Measurements from ENCODE around the gene RNLS.

RNLS gene

GRCh38 chr10:88256886-88257285, 326.2 kb downstream of the RNLS start:
- no peak for DNase-seq (ENCODE audit: low read depth in 2 of 2)

GRCh38 chr10:88256013-88256680, 327.0 kb downstream of the RNLS start:
- no peak for DNase-seq (ENCODE audit: low read depth in 2 of 2)

- no peak for DNase-seq (ENCODE audit: low read depth in 2 of 2)
These were observed 329.0 kb downstream of the RNLS start for GRCh38 chr10:88254091-88254490.

DNA sequence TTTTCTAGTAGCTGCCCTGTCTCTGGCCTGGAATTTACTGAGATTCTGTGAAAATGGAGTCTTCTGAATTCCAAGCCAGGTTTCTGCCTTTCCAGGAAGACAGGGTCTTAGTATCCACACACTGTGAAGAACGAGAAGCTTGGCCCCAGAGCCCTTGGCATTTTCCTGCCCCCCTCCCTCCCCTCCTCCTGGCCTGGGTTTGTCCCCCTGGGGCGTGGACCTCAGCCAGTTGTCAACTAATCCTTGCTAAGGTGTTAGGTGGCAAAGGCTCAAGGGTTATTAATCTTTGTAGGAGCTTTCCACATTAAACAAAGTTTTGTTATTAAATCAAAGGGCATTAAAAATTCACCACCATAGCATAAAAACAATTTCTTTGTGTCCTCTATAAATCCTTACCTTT, 329.5 kb downstream of the RNLS start:
- no peak for DNase-seq (ENCODE audit: low read depth in 2 of 2)

DNA sequence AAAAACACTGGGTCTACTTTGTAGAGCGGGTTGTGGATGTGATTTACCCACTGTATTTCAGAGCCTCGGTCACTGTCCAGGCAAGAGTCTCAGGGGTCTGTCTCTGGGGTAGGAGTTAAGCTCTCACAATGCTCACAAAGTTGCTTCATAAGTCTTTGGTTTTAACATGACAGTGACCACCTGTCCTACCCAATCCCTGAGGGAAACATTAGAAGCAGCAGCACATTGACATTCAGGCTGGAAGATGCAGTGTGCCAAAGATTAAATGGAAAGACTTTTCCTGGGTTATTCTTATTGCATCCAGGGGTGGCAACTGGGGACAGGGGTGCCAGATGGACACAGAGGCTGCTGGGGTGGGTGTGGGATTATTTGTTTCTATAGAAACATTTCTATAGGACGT, 330.0 kb downstream of the RNLS start:
- DNase-seq (ENCODE audit: low read depth in 2 of 2) = no peak

GRCh38 chr10:88249450-88249849, 333.7 kb downstream of the RNLS start:
- no peak for DNase-seq (ENCODE audit: low read depth in 2 of 2)

GRCh38 chr10:88246675-88247074, 336.4 kb downstream of the RNLS start:
- DNase-seq (ENCODE audit: low read depth in 2 of 2) = no peak

DNA sequence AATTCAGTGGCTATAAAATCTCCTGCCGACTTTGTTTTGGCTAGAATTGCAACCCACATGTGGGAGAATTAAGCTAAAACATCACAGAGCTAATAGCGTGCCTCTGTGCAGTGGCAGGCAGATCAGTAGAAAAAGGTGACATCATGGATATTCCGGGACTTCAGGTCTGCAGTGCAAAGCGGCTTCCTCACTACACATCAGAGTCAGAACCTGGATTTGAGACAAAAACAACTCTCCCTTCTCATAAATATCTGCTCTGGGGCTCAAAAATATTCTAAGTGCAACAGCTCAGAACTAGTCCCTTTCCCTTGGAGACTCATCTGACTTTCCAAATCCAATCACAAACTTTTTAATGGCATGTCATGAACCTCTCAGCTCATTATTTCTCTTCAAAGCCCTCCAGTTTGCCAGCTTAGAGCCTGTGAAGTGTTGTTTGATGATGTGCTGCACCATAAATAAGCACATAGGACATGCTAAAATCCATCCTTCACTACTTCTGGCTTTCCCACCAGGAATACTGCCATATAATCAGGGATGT, 337.1 kb downstream of the RNLS start:
- DNase-seq (ENCODE audit: low read depth in 2 of 2) = no peak

DNA sequence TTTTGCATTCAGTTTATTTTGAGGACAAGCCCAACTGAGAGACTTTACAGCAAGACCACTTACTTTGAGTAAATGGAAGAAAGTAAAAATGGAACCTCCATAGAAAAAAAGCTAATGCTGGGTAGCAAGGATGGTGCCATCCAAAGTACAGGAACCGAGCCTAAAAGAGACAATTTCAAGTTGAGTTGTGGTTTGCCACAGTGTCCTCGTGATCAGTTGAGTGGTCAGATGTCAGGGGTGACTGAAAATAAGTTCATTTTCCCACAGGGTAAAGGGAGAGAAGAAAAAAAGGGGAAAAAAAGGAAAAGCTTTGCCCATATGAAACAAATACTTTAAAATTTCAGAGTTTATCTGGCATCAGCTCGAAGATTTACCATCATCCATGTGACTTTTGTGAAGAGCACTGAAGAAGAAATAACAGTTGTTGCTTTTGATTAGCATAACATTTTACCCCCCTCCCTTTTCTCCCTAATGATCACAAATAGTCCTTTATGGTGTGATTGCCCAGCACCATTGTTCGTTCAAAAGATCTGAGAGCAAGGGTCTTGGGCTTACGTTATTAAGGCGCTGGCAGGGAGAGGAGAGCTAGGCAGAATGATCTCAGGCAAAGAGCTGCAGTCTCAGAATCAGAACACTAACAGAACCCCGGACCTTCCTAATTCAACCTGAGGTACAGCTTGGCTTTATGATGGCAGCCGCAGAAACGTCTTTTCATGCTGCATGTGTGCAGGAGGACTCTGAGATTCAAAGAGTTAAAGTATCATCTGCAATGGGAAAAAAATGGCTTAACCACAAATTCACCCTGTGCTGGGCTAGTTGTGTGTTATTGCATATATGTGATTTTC, 338.1 kb downstream of the RNLS start:
- DNase-seq (ENCODE audit: low read depth in 2 of 2) = no peak

DNA sequence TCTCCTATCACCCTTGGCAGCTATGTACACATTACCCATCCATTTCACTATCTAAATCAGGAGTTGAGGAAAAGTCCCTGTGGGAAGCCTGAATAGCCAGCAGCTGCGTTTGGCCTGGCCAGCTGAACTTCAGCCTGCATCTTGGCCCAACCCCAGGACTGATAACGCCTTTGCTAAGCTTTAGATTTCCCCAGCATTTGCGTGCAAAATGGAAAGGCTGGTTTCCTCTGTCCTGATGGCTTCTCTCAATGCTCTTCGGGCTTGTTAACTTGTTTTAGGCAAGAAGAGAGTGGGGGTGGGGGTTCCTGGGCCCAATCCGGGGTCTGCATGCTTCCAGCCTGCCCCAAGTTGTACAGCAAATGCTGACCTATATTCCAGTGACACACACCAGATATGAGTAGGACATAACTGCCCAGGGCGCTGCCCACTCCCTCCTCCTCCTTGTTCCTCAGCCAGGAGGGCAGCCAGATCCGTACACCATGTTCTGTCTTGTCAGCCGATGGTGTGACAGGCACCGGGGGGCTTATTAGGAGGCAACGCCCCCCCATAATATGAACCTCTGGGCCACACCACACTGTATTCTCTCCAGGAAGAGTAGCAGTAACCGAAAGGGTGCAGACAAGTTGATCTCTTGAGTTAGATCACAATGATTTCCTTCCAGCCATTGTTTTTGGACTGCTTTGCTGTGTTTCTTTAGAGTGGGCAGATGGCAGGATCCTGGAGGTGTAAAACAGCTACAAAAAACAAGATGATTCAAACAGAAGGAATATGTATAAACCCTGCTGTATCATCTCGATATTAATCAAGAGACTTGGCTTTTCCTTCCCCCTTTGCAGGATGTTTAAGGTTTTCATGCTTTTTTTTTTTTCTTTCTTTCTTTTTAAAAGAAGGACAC, 339.0 kb downstream of the RNLS start:
- no peak for DNase-seq (ENCODE audit: low read depth in 2 of 2)

DNA sequence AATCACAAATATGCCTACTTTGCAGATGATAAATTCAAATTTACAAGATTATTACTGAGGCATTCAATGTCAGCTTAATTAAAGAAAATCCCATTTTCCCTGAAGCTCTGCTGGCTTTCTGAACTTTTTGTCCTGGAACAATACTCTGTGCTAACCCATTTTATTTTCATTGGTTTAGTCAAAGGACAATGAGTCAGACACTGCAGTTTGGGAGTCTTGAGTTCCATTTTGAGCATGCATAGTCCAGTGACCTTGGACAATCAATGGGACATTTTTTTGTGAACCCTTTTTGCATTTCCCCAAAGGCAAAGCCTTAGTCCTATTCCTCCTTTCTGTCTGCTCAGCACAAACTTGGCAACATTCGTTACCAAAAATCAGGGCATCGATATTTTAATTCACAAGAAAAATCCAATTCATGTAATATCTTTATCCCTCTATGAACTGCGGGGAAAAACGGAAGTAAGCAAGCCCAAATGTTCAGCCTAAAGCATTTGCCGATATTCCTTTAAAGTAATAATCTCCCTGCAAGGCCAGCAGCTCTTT, 339.8 kb downstream of the RNLS start:
- no peak for DNase-seq (ENCODE audit: low read depth in 2 of 2)

- DNase-seq (ENCODE audit: low read depth in 2 of 2) = no peak
These were observed 341.6 kb downstream of the RNLS start for GRCh38 chr10:88241501-88241900.

DNA sequence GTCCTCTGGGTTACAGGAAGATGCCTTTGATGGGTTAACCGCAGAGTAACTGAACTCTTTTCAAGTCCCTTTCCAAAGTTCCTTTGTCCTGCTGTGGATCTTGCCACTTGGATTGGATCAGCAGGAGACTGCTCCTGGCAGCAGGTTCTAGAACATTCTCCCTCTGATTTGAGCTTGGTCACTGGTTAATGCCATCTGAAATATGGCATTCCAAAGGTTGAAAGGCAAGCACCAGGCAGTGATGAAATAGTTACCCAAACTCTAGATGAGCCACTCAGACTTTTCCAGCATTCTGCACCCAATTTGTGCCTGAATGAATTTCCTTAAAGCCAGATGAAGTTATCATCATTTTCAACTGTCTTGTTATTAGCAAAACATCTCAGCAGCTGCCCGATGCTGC, 343.9 kb downstream of the RNLS start:
- DNase-seq (ENCODE audit: low read depth in 2 of 2) = no peak

GRCh38 chr10:88238615-88238914, 344.6 kb downstream of the RNLS start:
- no peak for DNase-seq (ENCODE audit: low read depth in 2 of 2)

GRCh38 chr10:88237896-88238614, 345.1 kb downstream of the RNLS start:
- no peak for DNase-seq (ENCODE audit: low read depth in 2 of 2)

DNA sequence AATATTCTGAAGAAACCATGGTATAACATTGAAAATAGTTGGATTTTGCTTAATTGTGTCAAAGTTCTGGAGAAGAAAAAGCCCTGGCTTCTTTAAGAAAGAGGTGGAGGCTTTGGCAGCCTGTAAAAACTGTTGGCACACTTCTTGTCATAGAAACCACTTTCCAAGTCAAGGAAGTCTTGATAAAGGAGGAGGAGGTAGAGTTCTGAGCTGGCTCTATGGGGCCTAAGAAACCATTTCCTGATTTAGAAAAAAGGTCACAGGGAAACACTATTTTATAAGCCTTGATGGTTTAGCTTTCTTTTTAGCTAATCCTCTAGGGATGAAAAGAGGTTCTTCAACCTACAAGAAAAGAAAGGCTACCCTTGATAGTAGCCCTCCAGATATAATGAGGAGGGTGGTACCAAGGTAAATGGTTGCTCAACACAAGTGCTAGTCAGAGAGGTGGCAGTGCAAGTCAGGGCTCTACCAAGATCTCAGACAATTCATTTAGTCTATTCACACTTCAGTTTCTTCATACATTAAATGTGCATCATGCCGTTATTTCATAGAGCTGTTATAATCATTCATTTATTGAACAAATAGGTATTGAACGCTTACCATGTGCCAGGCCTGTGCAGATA, 346.9 kb downstream of the RNLS start:
- DNase-seq (ENCODE audit: low read depth in 2 of 2) = no peak

DNA sequence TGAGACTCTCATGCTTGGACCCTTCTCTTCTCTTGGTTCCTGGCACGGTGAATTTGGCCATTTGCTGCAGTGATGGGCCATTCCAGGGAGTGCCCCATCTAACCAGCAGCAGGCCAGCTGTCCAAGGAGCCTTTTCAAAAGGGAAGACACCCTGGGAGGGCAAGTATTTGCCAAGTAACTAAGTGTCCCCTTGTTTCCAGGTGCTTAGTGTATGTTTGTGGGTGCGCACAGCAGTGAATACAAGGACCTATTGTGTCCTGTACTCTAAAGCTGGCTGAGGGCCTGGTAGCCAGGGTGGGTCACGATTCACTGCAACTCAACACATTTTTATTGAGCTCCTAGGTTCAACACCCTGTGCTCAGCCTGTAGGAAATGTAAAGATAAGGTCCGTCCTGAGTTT, 348.8 kb downstream of the RNLS start:
- no peak for DNase-seq (ENCODE audit: low read depth in 2 of 2)

DNA sequence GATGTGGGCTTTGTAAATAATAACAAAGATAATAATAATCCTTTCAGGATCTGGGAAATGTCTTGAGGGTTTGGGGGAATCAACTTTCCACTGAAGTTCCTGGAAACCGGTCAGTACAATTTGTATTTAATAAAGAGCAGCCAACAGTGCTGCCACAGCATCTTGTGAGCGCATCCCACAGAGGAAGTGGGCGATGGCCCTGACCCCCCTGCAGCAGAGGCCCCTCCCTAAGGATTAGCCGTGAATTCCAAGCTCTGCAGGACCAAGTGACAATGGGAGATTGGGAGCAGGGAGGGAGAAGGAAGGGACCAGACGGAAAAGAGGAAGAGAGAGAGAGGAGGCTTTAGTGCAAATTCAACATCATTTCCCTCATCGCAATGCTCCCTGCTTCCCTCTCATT, 349.2 kb downstream of the RNLS start:
- DNase-seq (ENCODE audit: low read depth in 2 of 2) = no peak

DNA sequence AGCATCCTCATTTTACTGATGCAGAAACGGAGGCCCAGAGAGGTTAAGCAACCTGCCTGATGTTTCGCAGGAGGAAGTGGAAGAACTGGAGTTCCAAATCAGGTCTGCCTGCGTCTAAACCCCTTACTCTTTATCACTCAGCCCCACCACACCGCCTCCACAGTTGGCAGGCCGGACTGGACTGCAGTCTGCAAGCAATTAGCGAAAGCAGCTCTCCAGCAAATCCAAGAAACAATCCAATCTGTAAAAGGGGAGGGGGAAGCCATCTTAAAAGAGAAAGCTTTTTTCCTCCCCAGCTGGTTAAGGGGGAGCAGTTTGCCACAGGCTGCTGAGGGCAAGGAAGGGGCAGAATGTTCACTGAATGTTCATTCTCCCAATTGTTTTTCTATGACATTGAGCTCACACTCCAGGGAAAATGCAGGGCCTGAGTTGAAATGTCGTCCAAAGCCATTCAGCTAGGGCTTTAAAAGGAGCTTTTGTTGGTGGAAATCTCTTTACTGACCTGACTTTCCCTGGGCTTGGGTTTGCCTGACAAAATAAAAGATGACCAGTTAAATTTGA, 350.1 kb downstream of the RNLS start:
- no peak for DNase-seq (ENCODE audit: low read depth in 2 of 2)

DNA sequence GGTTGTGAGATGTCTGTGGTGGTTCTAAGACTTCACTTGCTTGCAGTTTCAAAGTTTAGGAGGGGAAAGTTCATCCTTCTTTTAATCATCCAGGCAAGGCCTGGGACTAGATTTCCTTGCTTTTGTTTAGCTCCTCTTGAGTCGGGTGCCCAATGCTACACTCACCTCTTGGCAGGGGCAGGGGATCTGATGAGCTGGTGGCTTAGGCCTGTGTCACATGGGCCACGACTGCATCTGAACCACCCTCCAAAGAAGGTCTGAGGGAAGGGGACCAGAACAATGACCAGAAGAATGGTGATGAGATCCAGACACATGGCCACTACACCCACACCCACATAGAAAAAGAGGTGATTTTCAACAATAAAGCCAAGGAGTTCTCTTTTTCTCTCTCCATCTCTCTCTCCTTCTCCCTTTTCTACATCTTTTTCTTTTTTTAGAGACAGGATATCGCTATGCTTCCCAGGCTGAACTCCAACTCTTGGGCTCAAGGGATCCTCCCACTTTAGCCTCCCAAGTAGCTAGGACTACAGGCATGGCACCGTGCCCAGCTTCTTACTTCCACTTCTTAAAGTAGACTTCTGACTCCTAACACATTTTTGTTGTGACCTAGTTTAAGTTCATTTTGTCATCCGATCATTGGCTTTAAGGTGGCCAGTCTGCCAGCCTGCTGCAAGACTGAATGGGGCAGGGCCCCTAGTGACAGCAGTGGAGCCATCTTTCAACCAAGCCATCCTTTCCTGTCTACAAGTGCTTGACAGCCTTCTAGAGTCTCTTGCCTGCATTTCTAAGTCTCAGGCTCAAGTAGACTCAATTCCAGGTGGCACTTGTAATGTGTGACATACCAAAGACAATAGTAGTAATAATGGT, 350.9 kb downstream of the RNLS start:
- no peak for DNase-seq (ENCODE audit: low read depth in 2 of 2)

Data from stimulated activated CD8-positive, alpha-beta memory T cell treated with anti-CD3 and anti-CD28 coated beads, Interleukin-15, amount 100 ng/mL, for 4 hours (primary cell).